Activated T-cell treated with anti-CD3 and anti-CD28 coated beads for 1 hour (primary cell): ENCODE data around the gene CHAF1A.

Experiments
- DNase-seq: peaks from one replicate; pipeline ENCODE4 v3.0.0-alpha.2; 2020; ENCODE audit warnings: low read depth

Gene CHAF1A

DNA sequence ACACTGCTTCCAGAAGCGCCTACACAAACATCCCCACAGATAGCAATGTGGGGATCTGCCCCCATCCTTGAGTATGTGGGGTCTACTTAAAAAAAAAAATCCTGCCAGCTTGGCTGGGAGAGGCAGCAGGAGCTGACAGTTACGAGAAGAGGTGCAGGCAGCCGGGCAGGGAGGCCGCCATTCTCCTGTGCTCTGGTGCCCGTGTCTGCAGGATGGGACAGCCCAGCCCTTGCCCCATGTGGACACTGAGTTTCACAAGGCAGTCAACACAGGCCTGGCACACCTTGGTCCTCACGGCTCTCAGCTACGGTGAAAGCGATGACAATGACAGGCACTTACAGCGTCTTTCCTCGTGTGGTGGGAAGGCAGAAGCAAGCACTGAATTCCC, 35.1 kb upstream of the CHAF1A start:
- DNase-seq: no peak

DNA sequence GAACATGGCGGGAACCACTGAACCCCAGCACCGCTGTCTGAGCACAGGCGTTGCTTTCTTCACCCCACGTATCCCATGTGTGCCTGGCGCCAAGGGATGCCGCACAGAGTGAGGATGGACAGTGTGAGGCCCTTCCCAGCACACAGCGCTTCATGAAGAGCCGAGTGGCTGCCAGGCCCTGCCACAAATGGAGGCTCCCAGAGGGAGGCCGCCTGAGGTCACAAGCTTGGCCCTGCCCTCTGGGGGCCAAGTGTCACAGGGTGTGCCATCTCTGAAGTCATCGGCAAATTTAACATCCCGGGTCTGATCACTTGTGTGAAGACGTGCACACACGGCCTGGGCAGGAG, 34.7 kb upstream of the CHAF1A start:
- no peak for DNase-seq

- DNase-seq: no peak
Measured at GRCh38 chr19:4368128-4368820, 34.2 kb upstream of the CHAF1A start.

DNA sequence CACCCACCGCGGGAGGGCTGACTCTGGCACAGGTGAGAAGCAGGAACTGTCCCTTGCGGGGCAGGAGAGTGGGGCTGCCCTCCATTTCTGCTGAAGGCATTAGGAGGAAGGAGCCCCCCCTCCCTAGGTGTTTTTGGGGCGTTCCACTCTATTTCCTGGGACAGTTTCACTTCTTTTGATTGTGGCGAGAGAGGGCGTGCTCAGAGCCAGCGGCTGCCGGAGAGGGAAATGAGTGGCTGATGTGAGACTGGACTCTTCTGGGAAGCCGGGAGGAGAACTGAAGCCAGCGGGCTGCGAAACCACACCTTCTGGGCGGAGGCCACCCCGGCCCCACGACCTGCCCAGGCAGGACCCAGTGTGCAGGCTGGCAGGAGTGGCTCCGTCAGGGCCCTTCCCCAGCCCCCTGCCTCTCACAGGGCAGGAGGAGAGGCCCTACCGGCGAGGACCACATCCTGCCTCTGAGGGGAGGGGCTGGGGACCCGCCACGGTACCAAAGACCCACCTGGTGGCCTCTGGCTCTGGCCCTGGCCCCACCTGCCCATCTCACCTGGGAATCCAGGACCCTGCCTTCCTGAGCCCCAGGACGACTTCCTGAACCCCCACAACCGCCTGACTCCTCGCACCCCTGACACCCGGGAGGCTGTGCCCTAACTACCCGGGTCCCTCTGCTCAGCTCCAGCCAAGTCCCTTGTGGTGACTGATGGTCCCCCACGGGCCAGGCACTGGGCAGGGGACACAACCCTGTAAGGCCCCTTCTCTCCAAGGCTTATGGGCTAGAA, 33.1 kb upstream of the CHAF1A start:
- DNase-seq: peak; percentile 36

GRCh38 chr19:4369888-4370260, 32.6 kb upstream of the CHAF1A start:
- DNase-seq: peak; percentile 61

- DNase-seq: no peak
Measured at GRCh38 chr19:4370418-4371041, 31.9 kb upstream of the CHAF1A start.

GRCh38 chr19:4371247-4372164, 30.9 kb upstream of the CHAF1A start:
- no peak for DNase-seq

DNA sequence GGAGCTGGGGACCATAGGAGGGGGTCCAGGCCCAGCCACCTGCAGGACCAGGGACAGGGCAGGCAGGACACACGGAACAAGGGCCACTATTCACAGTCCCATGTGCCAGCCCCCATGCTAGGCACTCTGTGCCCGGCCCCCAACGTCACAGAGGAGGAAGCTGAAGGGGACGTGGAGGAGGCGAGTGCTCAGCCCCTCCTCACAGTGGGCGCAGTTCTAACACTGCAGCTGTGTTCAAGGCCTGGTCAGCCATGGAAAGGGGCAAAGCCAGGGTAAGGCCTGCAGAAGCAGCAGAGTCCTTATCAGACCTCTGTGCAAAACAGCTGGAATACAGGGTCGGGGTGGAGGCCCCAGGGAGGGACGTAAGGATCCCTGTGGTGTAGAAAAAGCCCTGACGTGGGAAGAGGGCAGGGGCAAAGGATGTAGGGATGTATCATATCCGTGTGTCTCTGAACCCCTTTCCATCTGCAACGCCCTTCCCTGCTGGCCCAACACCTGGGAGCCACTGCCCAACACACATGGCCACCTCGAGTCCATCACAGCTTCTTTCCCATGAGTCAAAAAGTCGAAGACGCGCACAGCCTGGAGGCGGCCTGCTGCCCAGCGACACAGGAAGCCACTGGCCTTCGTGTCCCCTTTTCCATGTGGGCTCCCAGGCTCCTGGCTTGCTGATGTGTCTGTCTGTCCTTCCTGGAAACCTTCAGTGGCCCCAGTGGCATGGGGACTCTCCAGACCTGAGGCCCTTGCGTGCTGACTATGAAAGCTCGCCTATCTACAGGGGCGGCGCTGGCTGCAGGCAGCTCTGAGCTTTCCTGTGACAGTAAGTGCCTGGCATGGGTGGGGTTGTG, 30.1 kb upstream of the CHAF1A start:
- DNase-seq: no peak

DNA sequence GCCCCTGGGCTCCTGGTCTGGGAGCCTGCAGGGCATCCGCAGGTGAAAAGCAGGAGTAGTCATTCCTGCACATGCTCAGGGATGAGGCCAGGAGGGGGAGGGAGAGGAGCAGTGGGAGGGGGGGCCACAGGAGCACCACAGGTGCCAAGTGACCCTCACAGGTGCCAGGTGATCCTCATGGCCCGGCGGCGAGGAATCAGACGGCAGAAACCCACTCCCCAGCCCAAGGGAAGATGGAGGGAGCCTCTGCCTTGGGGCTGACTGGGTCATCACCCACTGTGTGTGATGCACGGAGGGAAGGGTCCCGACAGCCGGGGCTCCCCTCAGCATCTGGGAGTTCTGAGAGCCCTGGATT, 29.4 kb upstream of the CHAF1A start:
- no peak for DNase-seq

GRCh38 chr19:4373601-4374497, 28.6 kb upstream of the CHAF1A start:
- DNase-seq: no peak

DNA sequence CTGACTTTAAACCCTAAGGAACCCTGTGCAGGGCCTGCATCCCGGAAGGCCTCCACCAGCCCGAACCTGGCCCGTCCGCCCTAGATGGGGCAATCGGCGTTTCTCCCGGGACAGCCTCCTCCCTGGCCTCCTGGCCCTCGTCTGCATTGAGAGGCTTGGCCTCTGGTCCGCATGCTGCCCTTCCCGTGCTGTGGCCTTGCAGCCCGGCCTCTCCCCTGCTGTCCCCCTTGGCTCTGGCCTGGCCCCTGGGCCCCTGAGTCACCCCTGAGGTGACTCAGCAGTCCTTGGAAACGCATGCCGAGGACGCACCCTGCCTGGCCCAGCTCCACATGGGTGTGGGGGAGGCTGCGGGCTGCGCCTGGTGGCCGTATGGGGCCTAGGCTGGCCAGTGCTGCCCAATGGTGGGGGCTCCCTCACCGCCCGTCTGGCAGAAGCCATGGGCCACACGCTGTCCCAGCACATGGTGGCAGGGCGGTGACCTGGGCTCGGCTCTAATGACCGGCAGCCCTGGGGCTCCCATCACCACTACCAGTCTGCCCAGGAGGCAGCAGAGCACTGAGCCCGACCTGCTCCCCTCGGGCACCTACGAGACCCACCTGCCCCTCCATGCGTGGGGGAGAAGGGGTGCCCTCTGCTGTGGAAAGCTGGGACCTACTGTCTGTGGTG, 27.8 kb upstream of the CHAF1A start:
- no peak for DNase-seq

GRCh38 chr19:4375164-4376027, 27.0 kb upstream of the CHAF1A start:
- DNase-seq: no peak

DNA sequence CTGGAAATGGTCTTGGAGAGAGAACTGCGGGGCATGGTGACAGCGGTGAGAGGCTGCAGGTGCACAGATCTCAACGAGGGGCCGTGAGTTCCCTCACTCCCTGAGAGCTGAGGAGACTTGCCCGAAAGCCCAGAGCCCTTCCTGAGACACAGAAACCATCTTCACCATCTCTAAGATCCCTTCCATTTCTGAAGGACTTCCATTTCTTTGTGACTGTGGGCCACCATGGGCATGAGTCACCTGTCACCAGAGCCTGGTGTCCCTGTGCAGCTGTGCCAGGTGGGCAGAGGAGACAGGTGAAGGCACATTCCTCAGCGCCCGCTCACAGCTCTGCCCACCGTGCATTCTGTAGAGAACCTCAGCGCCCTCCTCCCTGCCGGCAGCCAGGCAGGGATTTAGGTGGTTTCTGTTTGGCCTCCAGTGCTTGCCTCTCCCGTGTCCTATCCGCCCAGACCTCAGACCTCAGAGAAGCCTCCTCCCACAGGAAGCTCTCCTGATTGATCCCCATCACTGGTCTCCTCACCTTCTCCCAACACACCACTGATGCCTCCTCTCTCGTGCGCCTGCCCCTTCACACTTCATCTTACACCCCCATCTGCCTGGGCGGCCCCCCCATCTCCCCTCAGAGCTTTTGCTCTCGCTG, 26.3 kb upstream of the CHAF1A start:
- DNase-seq: no peak

- no peak for DNase-seq
Measured at GRCh38 chr19:4376671-4376990, 25.8 kb upstream of the CHAF1A start.

DNA sequence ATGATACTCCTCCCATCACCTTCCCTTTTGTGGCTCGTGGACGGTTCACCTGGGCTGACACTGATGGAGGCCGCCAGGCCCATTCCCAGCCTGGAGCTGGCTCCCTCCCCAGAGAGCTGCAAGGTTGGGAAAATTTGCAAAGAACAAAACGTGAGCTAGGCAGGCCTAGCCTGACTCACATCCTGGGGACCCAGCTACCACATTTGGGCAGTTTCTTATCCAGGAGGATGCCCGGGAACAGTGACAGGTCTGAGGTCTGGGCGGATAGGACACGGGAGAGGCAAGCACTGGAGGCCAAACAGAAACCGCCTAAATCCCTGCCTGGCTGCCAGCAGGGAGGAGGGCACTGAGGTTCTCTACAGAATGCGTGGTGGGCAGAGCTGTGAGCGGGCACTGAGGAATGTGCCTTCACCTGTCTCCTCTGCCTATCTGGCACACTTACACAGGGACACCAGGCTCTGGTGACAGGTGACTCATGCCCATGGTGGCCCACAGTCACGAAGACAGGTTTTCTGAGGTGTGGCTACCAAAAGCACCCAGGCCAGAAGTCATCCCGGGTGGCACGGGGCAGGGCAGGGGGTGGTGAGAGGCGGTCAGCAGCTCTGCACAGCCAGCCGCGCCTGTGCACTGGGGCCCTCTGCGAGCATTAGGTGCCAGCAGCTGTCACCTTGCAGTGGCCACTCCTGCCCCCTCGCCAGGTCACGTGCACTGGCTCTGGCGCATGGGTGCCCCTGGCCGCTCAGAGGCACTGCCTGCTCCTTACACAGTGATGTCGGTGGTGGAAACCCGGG, 25.3 kb upstream of the CHAF1A start:
- DNase-seq: no peak

DNA sequence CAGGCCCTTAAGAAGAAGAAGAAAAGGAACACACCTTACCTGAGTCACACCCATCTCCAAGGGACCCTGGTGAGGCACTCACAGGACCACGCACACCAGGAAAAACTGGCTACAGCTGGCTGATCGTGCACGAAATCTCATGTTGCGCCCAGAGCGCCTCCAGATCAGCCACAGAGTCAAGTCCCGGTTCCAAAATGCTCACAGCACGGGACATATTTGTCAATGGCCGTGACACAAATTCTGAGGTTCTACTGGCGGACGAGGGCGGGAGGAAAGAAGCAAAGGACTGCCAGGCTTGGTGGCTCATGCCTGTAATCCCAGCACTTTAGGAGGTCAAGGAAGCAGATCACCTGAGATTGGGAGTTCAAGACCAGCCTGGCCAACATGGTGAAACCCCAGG, 23.6 kb upstream of the CHAF1A start:
- no peak for DNase-seq

DNA sequence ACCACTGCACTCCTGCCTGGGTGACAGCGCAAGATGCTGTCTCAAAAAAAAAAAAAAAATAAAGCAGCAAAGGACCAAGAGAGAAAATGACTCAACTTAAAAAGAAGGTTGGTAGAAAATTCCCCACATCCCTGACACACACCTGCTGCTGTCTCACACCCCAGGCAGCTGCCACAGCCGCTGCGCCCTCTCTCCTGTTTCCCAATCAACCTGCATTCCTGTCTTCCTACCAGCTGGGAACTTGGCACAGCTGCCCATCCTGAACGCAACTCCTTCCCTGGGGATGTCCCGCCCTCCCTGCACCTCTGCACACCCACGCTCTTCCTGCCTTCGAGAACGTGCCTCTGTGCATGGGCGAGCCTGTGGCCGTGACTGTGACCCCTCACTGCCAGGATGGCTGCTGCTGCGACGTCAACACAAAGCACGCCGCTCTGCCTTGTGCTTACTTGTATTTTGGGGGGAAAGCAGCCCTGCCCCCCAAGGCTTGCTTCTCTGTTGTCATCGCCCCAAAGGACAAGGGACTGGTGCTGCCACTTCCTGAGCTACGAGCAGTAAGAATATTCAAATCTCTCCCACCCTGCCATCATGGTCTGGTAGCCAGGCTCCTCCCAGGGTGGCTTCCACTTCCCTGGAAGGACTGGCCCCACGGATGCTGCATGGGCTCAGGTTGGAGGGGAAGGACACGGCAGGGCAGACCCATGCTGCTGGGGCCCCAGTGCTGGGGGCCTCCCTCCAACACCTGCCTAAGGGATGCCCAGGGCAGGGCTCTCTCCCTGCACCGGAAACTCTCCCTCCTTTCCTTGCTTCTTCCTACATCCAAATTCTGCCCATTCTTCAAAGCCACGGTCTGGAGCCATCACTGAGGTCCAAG, 22.8 kb upstream of the CHAF1A start:
- DNase-seq: no peak
